WERI-Rb-1 (cell line): ENCODE results near the gene EFHD1.

ENCODE experiments used
- DNase-seq: peaks from one replicate; pipeline ENCODE4 v3.0.0-alpha.2; 2020
- H3K27ac ChIP-seq: fragments of 250-450 bp; sonication (Bioruptor Pico); 2 replicates; pipeline ENCODE4 v1.5.1; 2020; ENCODE audit warnings: mild to moderate bottlenecking, moderate library complexity
- H3K27me3 ChIP-seq: fragments of 250-450 bp; sonication (Bioruptor Pico); 2 replicates; pipeline ENCODE4 v1.5.1; 2021; ENCODE audit warnings: mild to moderate bottlenecking, low read depth, moderate library complexity; ENCODE audit not compliant: insufficient read depth, severe bottlenecking
- H3K36me3 ChIP-seq: fragments of 250-450 bp; sonication (Bioruptor Pico); 2 replicates; pipeline ENCODE4 v1.5.1; 2020; ENCODE audit warnings: mild to moderate bottlenecking, moderate library complexity
- H3K4me3 ChIP-seq: 2 replicates; pipeline ENCODE4 v1.5.1; 2011; ENCODE audit warnings: low read depth, mild to moderate bottlenecking, control low read depth, low read length
- H3K9me3 ChIP-seq: fragments of 250-450 bp; sonication (Bioruptor Pico); 2 replicates; pipeline ENCODE4 v1.5.1; 2021; ENCODE audit warnings: mild to moderate bottlenecking, moderate library complexity; ENCODE audit not compliant: severe bottlenecking
- TF ChIP-seq, protein P1 (sequence below): IDR thresholded peaks from 2 replicates; pipeline ENCODE4 v1.5.1; 2011; ENCODE audit warnings: low read depth, mild to moderate bottlenecking, control low read depth, inconsistent platforms, low read length

EFHD1 gene

DNA sequence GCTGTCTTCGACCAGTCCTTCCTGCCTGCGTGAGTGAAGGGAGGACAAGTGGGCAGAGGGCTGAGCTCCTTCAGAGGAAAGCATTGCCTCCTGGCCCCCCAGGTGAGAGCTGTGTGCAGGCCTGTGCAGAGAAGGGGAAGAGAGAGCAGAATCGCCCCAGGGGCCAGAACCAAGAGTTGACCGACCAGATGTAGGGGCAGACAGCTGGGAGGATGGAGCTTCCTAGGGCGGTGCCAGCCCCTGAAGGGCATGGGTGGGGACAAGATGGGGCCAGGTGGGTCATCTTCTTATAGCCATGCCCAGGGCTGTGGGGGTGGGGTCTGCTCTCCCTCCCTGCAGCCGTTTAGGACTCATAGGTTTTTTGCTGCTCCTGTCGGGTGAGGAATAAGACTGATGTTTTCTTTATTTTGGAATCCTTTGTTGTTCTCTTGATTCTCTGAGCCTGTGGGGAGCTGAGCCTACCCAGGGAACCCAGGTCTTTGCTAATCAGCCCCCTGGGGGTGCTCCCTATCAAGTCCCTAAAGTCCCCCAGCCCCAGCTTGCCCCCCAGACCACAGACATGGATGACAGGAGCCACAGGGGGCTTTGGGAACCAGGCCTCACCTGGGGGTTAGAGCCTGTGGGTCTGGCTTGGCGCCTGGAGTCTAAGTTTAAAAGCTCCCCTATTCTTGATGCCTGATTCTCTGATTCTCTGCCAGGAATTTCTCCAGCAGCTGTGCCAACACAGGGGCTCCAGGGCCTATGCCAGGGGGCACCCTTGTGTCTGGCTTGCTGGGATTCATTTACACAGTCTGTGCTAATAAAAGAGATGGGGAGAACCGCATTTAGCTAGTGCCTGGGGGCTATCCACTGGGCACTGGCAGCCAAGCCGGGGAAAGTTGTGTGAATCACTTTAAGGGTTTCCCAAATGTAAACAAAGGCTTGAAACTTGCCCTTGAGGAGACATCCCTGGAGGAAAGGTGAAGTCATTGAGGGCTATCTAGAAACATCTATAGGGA is 9.3 kb upstream of the EFHD1 start:
- TF ChIP-seq, protein P1, sequence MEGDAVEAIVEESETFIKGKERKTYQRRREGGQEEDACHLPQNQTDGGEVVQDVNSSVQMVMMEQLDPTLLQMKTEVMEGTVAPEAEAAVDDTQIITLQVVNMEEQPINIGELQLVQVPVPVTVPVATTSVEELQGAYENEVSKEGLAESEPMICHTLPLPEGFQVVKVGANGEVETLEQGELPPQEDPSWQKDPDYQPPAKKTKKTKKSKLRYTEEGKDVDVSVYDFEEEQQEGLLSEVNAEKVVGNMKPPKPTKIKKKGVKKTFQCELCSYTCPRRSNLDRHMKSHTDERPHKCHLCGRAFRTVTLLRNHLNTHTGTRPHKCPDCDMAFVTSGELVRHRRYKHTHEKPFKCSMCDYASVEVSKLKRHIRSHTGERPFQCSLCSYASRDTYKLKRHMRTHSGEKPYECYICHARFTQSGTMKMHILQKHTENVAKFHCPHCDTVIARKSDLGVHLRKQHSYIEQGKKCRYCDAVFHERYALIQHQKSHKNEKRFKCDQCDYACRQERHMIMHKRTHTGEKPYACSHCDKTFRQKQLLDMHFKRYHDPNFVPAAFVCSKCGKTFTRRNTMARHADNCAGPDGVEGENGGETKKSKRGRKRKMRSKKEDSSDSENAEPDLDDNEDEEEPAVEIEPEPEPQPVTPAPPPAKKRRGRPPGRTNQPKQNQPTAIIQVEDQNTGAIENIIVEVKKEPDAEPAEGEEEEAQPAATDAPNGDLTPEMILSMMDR: no peak

DNA sequence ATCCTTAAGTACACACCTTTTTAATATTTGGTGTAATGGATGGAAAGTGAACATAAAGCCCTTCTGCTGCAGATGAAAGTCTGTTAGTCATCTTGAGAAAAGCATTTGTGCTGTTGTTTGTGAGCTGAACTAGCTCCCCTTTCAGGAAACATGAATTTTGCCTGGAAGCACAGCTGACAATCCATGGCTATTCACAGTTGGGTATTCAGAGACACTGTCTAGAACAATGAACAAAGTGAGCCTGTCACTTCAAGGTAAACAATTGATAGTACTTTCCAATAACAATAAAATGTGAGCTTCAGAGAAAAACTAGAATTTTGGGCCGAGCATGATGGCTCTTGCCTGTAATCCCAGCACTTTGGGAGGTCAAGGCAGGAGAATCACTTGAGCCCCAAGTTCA is 6.8 kb upstream of the EFHD1 start:
- DNase-seq: no peak
- TF ChIP-seq, protein P1: no peak
- no peak overlapping the region for H3K27ac ChIP-seq
- H3K27me3 ChIP-seq: no peaks in the 10 kb centered on the region
- no peaks in the 10 kb centered on the region for H3K9me3 ChIP-seq
- H3K4me3 ChIP-seq: no peak overlapping the region
- no peaks in the 10 kb centered on the region for H3K36me3 ChIP-seq

More for the DNA sequence above, 9.3 kb upstream of the EFHD1 start:
- Histone ChIP-seq H3K27me3 (no peaks in the 10 kb centered on the region), H3K27ac (no peak overlapping the region), H3K36me3 (no peaks in the 10 kb centered on the region), H3K9me3 (no peaks in the 10 kb centered on the region), H3K4me3 (no peak overlapping the region)
- no peak for DNase-seq

DNA sequence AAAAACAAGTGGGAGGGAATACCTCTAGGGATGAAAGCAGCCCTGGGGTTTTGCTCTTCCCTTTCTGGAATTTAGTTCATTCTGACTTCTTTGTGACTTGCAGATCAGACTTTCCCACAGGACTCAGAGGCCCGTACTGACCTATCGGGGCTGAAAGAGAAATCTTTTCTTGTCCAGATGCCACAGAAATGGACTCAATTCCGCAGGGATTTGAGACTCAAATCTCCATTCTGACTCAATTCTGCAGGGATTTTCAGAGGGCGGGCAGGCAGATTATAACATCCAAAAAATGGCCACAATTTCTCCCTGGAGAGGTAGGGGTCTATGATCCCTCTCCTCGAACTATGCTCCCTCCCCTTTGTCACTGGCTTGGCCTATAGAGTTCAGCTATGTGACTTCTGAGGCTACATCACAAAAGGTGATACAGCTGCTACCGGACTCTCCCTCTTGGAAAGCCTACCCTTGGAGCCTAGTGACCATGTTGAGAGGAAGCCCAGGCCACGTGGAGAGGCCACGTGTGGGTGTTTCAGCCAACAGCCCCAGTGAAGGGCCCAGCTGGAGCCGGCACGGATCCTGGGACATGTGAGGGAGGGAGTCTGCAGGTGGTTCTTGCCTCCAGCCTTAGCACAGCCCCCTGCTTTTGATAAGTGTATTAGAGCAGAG is 4.8 kb upstream of the EFHD1 start:
- Histone ChIP-seq H3K36me3 (no peaks in the 10 kb centered on the region), H3K4me3 (no peak overlapping the region), H3K27me3 (no peaks in the 10 kb centered on the region), H3K9me3 (no peaks in the 10 kb centered on the region), H3K27ac (no peak overlapping the region)
- TF ChIP-seq, protein P1: no peak
- DNase-seq: no peak

DNA sequence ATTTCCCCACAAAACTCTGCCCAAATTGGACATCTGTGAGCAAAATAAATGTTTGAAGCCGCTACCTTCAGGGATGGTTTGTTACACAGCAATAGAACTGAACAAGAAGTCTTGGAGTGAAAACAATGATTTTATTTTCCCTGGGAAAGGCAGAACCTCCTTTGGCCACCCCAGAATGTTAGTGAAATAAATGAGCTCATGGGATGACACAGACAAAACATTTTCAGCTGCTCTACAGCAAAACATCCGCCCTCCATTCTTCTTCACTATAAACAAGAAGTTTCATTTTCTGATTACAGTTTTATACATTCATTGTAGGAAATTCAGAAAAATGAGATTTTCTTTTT is 4.3 kb upstream of the EFHD1 start:
- no peak overlapping the region for H3K4me3 ChIP-seq
- no peaks in the 10 kb centered on the region for H3K36me3 ChIP-seq
- DNase-seq: no peak
- TF ChIP-seq, protein P1: no peak
- no peaks in the 10 kb centered on the region for H3K27me3 ChIP-seq
- no peak overlapping the region for H3K27ac ChIP-seq
- no peaks in the 10 kb centered on the region for H3K9me3 ChIP-seq

DNA sequence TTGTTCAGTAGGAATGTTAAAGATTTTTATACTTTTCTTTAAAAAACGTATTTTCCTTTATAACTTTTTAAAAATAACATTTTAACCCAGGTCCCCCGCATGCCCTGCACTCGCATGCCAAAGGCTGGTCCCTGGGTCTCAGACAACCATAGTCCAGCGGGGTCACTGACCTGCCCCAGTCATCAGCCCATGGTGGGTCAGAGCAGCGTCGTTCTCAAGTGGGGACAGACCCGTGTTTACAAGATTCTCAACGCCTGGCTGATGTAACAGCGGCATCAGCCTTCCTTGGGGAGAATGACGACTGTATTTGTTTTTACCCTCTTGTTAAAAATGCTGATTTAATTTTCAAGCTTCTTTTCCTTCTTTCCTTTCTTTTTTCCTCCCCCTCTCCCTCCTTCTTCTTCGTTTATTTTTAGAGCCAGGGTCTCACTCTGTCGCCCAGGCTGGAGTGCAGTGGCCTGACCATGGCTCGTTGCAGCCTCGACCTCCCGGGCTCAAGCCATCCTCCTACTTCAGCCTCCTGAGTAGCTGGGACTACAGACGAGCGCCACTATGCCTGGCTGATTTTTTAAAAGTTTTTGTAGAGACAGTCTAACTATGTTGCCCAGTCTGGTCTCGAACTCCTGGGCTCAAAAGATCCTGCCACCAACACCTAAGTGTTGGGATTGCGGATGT is 1.0 kb upstream of the EFHD1 start:
- H3K27me3 ChIP-seq: no peaks in the 10 kb centered on the region
- no peaks in the 10 kb centered on the region for H3K36me3 ChIP-seq
- H3K27ac ChIP-seq: no peak overlapping the region
- TF ChIP-seq, protein P1: no peak
- H3K9me3 ChIP-seq: no peaks in the 10 kb centered on the region
- DNase-seq: no peak
- peak overlapping the region; percentile 90 for H3K4me3 ChIP-seq
